Activated T-helper 1 cell treated with anti-CD3 and anti-CD28 coated beads, Interleukin-2, amount 50 U/mL, for 16 hours (primary cell): ENCODE results near the gene RHBDD1.
"Not testable (repeated sequence)": the region's sequence is repeated elsewhere in the genome, so short reads cannot be mapped to it uniquely, and the experiment has no call there.

Experiments used
- DNase-seq, 2 donors: peaks; one replicate each; pipeline ENCODE4 v3.0.0-alpha.2; 2020; ENCODE audit warnings: low read depth in 1 of 2, low spot score in 1 of 2

Gene RHBDD1

GRCh38 chr2:226839951-226840350 is 4.1 kb downstream of the RHBDD1 start:
- DNase-seq = no peak

GRCh38 chr2:226843001-226843400 is 7.1 kb downstream of the RHBDD1 start:
- not testable (repeated sequence) for DNase-seq

- DNase-seq = no peak
These were observed 9.7 kb downstream of the RHBDD1 start for GRCh38 chr2:226845386-226846116.

- DNase-seq = no peak
These were observed 11.2 kb downstream of the RHBDD1 start for GRCh38 chr2:226847090-226847489.

GRCh38 chr2:226847511-226847910 is 11.7 kb downstream of the RHBDD1 start:
- no peak for DNase-seq

- no peak for DNase-seq
These were observed 13.5 kb downstream of the RHBDD1 start for GRCh38 chr2:226849349-226849748.

GRCh38 chr2:226850024-226850423 is 14.2 kb downstream of the RHBDD1 start:
- no peak for DNase-seq

GRCh38 chr2:226855787-226856186 is 19.9 kb downstream of the RHBDD1 start:
- no peak for DNase-seq

GRCh38 chr2:226860087-226860486 is 24.2 kb downstream of the RHBDD1 start:
- no peak for DNase-seq

GRCh38 chr2:226862623-226863022 is 26.8 kb downstream of the RHBDD1 start:
- DNase-seq = no peak

- no peak for DNase-seq
These were observed 29.4 kb downstream of the RHBDD1 start for GRCh38 chr2:226865273-226865672.

GRCh38 chr2:226865710-226866109 is 29.9 kb downstream of the RHBDD1 start:
- no peak for DNase-seq

- DNase-seq = no peak
These were observed 32.7 kb downstream of the RHBDD1 start for GRCh38 chr2:226868331-226869162.

- DNase-seq = no peak
These were observed 33.5 kb downstream of the RHBDD1 start for GRCh38 chr2:226869371-226869770.

GRCh38 chr2:226873051-226873620 is 37.3 kb downstream of the RHBDD1 start:
- DNase-seq = no peak

GRCh38 chr2:226873826-226874225 is 38.0 kb downstream of the RHBDD1 start:
- no peak for DNase-seq

- DNase-seq = no peak
These were observed 38.9 kb downstream of the RHBDD1 start for GRCh38 chr2:226874749-226875148.

GRCh38 chr2:226875438-226876225 is 39.8 kb downstream of the RHBDD1 start:
- no peak for DNase-seq

GRCh38 chr2:226877491-226877890 is 41.6 kb downstream of the RHBDD1 start:
- no peak for DNase-seq

- no peak for DNase-seq
These were observed 45.4 kb downstream of the RHBDD1 start for GRCh38 chr2:226881287-226881686.

GRCh38 chr2:226882606-226883005 is 46.8 kb downstream of the RHBDD1 start:
- no peak for DNase-seq
